NOMO-1 (cell line): ENCODE results near the gene CECR2.

Experiments
- DNase-seq, 2 experiments: peaks; one replicate each; lab custom pipeline; 2025; ENCODE audit not compliant: unreplicated experiment in 2 of 2; lab: John Stamatoyannopoulos, UW

Gene CECR2

DNA sequence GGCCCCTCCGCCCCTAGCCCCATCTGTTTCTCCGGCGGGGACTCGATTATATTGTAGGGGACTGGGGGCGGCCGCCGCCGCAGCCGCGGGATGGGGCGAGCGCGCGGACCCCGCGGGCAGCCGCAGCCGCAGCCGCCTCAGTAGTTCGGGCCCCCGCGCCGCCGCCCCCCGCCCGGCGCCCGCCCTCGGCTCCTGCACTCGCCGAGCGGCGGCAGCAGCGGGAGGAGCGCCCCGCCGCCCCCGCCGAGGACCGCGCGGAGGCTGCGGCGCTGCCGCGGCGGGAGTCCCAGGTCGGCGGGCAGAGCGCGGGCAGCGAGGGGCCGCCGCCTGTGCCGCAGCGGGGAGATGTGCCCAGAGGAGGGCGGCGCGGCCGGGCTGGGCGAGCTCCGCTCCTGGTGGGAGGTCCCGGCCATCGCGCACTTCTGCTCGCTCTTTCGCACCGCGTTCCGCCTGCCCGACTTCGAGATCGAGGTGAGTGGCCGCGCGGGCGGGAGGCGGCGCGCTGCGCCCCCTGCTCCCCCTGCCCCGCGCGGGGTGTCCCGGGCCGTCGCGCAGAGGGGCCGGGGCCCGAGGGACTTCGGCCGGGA lies at the start of gene CECR2:
Gene CECR2, plus strand, starts transcription at position 22 of the 587 bp plus-strand sequence. Its CDS starts 324 bp downstream, at position 346.
- peak; percentile 12 to 22 for DNase-seq

DNA sequence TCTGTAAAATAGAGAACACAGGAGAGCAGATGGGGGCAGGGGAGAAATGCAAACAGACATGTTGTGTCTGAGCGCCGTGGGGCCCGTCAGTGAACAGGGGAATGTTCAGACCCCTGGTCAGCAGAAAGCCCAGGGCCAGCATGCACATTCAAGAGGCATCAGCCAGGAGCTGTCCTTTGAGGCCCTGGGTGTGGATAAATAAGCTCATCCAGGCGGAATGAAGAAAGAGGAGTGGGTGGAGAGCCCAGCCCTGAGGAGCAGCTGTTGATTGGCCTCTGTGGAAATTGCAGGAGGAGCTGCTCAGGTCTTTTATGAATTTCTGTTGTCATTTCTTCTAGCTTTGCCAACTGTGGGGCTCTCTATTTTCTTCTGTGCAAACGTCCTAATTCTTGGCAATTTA lies 49.7 kb upstream of the CECR2 start:
- no peak for DNase-seq

DNA sequence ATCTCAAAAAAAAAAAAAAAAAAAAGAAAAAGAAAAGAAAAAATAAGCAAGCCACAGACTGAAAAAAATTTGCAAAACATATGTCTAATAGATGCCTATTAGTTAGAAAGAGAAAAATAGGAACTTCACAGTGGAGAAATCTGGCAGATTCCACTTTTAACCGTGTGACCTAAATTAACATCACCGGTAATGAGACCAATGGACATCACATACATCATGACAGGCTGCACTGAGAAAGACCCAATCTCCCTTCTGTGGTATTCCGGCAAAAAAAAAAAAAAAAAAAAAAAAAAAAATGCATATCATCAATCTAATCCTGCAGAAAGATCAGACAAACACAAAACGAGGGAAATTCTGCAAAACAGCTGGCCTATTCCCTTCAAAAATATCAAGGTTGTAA lies 46.7 kb upstream of the CECR2 start:
- DNase-seq, result no peak

DNA sequence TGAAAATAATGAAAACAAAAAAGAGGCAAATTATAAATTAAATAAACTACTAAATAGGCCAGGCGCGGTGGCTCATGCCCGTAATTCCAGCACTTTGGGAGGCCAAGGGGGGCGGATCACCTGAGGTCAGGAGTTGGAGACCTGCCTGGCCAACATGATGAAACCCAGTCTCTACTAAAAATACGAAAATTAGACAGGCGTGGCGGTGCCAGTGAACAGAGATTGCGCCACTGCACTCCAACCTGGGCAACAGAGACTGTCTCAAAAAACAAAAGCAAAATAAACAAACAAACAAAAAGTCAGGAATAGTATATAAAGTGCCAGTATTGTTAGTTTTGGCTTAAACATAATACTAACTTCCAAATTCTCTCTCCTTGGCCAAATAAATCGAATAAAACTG lies 37.6 kb upstream of the CECR2 start:
- no peak for DNase-seq

DNA sequence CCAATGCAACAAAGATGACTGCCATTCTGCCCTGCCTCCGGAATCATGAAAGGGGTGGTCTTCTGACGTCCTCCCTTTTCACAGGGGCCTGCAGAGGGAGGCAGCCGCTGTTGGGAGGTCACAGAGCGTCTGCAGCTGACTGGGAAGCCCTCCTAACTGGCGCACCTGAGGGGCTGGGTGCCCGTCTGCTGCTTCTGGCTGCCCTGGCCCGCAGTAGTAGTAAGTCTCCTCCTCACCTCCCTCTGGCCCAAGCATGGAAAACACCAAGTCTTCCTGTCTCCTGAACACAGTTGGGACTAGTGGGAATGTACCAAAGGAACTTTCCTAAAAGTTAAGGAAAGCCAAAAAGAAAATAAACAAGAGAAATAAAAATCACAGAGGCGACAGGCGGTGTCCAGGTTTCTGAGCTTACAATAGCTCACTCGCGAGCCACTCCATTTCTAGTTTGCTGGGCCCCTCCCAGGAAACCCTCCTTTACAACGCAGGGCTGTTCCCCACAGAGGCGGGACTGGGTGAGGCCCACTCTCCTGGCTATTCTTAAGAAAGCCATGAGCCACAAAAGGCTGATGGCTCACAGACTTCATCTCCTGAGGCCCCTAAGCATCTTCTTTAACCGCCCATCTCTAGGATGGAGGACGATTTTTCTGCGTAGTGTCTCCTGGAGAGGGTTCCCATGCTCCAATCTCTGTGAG lies 37.0 kb upstream of the CECR2 start:
- DNase-seq, result no peak

DNA sequence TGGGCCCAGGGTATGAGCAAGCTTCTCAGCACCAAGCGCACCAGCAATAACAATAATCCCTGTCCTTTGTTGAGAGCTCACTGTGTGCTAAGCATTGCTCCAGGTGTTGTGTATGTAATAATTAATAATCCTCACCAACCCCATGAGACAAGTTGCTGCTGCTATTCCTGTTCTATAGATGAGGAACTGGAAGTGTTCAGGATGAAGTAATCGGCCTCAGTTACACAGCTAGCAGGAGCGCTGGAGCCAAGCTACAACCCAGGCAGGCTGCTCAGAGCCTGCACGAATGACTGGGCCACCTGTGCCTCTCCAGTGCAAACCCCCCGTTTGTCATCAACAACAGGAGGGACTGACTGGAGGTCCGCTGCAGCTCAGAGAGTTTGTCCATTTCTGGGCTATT lies 35.2 kb upstream of the CECR2 start:
- peak; percentile 37 to 51 for DNase-seq

GRCh38 chr22:17334983-17335382 lies 34.3 kb upstream of the CECR2 start:
- no peak for DNase-seq

GRCh38 chr22:17336061-17336460 lies 33.2 kb upstream of the CECR2 start:
- peak in 1 of 2 experiments; percentile 52 for DNase-seq

GRCh38 chr22:17337639-17338038 lies 31.6 kb upstream of the CECR2 start:
- DNase-seq, result no peak

- peak; percentile 71 to 79 for DNase-seq
Measured at GRCh38 chr22:17339095-17339693, 30.1 kb upstream of the CECR2 start.

GRCh38 chr22:17342361-17342760 lies 26.9 kb upstream of the CECR2 start:
- DNase-seq, result no peak

DNA sequence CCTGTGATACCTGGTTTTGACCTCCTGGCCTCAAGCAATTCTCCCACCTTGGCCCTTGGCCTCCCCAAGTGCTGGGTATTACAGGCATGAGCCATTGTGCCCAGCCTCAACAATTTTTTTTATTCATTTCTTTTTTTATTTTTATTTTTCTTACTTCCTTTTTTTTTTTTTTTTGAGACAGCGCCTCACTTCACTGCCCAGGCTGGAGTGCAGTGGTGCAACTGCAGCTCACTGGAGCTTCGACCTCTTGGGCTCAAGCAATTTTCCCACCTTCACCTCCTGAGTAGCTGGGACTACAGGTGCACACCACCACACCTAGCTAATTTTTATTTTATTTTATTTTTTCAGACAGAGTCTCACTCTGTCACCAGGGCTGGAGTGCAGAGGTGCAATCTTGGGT lies 25.5 kb upstream of the CECR2 start:
- peak in 1 of 2 experiments; percentile 11 for DNase-seq

GRCh38 chr22:17346578-17346977 lies 22.7 kb upstream of the CECR2 start:
- DNase-seq, result no peak

DNA sequence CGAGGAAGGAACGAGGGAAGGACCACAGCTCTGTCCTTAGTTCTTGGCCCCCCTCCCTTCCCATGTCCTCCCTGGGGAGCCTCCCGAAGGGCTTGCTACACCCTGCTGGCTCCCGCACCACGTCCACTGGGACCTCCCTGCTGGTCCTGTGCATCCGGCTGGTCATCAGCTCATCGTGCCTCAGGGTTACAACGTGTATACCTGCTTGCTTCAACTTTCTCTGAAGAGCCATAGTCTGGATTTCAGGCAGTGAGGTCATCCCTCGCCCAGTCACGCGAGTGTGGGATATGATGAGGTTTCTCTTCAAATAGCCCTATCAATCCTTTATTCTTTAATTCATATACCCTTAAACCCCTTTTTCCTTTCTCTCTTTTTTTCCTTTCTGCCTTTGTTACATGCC lies 21.5 kb upstream of the CECR2 start:
- DNase-seq, result no peak

DNA sequence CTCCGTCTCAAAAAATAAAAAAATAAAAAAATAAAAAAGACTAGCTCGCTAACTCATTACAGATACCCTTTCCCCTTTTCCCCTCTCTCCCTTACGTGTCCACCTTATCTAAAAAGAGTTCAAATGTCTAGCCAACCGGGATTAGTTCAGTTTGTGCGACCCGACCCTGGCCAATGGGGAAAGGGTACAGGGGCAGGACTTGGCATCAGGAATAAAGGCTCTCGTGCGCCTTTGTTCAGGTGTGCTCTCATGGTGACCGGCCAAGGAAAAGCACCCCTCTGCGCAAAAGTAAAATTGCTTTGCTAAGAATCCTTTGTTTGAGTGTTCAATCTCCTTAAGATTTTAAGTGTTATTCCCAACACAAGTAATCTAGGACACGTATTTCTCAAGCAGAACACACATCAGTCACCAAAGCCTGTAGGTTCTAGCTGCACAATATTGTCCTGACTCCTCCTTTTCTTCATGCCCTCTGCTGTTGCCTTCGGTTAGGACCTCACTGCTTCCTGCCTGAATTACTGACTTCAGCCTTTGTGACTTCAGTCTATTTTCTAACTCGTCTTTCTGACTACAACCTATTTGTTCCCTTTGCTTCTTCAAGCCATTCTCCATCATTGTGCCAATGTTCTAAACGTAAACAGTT lies 20.7 kb upstream of the CECR2 start:
- no peak for DNase-seq

DNA sequence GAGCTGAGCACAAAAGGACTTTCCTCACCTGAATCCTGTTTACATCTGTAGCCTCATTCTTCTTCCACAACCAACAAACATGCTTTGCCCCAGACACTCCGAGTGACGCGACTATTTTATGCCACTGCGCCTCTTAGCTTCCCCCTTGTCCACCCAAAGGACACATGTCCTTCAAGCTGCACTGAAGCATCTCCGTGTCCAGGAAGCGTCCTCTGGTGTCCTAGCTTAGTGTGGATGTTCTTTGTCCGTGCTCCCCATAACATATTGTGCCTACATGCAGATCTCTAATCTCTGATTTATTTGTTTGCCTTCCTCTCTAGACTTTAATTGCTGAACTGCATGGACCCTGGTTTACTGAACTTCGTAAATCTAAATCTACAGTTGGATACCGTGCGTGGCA lies 20.1 kb upstream of the CECR2 start:
- peak in 1 of 2 experiments; percentile 24 for DNase-seq

DNA sequence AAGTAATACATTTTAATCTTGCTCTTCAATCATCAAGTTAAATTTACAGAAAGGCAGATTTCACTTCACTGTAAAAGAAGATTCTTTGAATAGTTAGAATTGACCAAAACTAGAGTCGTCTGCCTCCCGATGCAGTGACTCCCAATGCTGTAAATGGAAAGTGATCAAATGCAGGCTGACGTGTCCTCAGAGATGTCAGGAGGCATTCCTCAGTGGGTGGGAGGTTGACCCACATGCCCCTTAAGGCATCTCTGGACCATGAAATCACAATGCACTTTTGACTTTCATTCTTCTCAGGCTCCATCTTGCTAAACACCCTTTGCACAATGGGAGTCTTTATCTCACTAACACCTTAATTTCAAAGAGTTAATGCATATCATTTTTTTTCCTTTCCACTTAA lies 19.0 kb upstream of the CECR2 start:
- DNase-seq, result no peak

DNA sequence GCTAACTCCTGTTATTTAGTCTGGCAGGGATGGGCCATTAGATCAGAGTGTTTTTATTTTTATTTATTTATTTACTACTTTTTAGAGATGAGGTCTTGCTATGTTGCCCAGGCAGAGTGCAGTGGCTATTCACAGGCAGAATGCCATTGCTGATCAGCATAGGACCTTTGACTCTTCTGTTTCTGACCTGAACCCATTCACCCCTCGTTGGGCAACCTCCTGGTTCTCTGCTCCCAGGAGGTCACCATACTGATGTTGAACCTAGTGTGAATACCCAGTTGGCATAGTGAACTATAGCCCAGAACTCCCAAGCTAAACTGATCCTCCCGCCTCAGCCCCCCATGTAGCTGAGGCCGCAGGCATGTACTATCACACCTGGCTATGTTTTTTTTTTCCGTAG lies 16.5 kb upstream of the CECR2 start:
- DNase-seq, result no peak

DNA sequence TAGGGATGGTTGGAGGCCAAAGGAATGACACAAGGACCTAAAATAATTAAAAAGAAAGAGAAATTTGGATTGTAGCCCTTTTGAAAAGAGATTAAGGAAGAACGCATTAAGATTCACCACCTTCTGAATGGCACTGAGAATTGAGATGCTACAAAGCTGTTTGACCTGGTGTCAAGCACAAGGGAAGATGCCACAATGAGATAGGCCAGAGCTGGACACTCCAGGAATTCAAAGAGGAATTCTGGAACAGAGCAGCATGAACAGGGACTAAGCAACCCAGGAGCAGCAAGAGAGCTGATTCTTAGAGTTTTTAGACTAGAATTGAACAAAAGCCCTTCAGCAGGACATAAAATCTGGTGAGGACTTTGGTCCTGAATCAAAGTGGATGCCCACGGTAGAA lies 11.6 kb upstream of the CECR2 start:
- DNase-seq, result no peak

GRCh38 chr22:17358415-17358814 lies 10.8 kb upstream of the CECR2 start:
- no peak for DNase-seq

GRCh38 chr22:17359501-17359900 lies 9.8 kb upstream of the CECR2 start:
- peak in 1 of 2 experiments; percentile 61 for DNase-seq

DNA sequence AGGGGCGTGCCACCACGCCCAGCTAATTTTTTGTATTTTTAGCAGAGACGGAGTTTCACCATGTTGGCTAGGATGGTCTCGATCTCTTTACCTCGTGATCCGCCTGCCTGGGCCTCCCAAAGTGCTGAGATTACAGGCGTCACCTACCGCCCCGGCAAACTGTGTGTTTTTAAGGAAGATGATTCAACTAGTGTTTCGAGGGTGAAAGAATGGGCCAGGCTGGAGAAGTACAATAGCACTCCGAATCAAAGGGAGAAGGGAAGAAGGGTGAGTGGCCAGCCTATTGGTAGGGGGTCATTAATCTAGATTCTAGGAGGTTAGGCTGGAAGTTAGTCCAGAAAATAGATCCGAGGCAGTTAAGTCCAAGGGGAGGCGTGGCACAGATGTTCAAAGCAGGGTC lies 2.9 kb upstream of the CECR2 start:
- DNase-seq, result no peak
